Measurements from ENCODE around the gene DTD1. TPM values are rescaled to one million over a fixed set of nuclear protein-coding genes. Genes with fewer than 3 reads are reported as not detected.
A peak's percentile ranks its signal among the peaks of the same experiment; 100 is the strongest.
"Not testable (repeated sequence)": the region's sequence is repeated elsewhere in the genome, so short reads cannot be mapped to it uniquely, and the experiment has no call there.

Gene DTD1
- total RNA-seq, 1 donor from 2014 or later = 19.9 TPM

GRCh38 chr20:18781509-18781908 is 193.7 kb downstream of the DTD1 start:
- DNase-seq (no peak), ATAC-seq (no peak)
- Histone ChIP-seq H3K27me3 (no peaks in the 10 kb centered on the region), H3K4me3 (no peak overlapping the region), H3K36me3 (no peaks in the 10 kb centered on the region), H3K9me3 (no peaks in the 10 kb centered on the region), H3K4me1 (no peaks in the 10 kb centered on the region), H3K27ac (no peak overlapping the region)
- TF ChIP-seq CTCF (IDR thresholded peaks at IDR 0.05) = no peak
- intact Hi-C loops (cut with DNase I) = no loop called here

- ATAC-seq (no peak), DNase-seq (no peak)
- no peak for TF ChIP-seq CTCF (IDR thresholded peaks at IDR 0.05)
- Histone ChIP-seq H3K27me3 (no peaks in the 10 kb centered on the region), H3K4me1 (no peaks in the 10 kb centered on the region), H3K9me3 (no peaks in the 10 kb centered on the region), H3K27ac (no peak overlapping the region), H3K36me3 (no peaks in the 10 kb centered on the region), H3K4me3 (no peak overlapping the region)
- intact Hi-C loops (cut with DNase I) = no loop called here
Measured at GRCh38 chr20:18783385-18783959, 195.6 kb downstream of the DTD1 start.

GRCh38 chr20:18787046-18787445 is 199.2 kb downstream of the DTD1 start:
- DNase-seq; H3K9me3 ChIP-seq; H3K27ac ChIP-seq; H3K4me1 ChIP-seq; ATAC-seq; H3K27me3 ChIP-seq; H3K36me3 ChIP-seq; intact Hi-C loops (cut with DNase I); H3K4me3 ChIP-seq: not testable (repeated sequence)

GRCh38 chr20:18788021-18788420 is 200.2 kb downstream of the DTD1 start:
- no peak for ATAC-seq

GRCh38 chr20:18790787-18791186 is 202.9 kb downstream of the DTD1 start:
- no peaks in the 10 kb centered on the region for H3K4me1 ChIP-seq
- no peaks in the 10 kb centered on the region for H3K36me3 ChIP-seq
- intact Hi-C loops (cut with DNase I) = no loop called here
- H3K4me3 ChIP-seq = no peak overlapping the region
- no peak for TF ChIP-seq CTCF (IDR thresholded peaks at IDR 0.05)
- H3K9me3 ChIP-seq = no peaks in the 10 kb centered on the region
- no peak overlapping the region for H3K27ac ChIP-seq
- no peak for ATAC-seq
- no peaks in the 10 kb centered on the region for H3K27me3 ChIP-seq
- DNase-seq = no peak

More at GRCh38 chr20:18788021-18788420, 200.2 kb downstream of the DTD1 start:
- Histone ChIP-seq H3K36me3 (no peaks in the 10 kb centered on the region), H3K4me3 (no peak overlapping the region), H3K27ac (no peak overlapping the region), H3K9me3 (no peaks in the 10 kb centered on the region), H3K4me1 (no peaks in the 10 kb centered on the region), H3K27me3 (no peaks in the 10 kb centered on the region)
- no peak for TF ChIP-seq CTCF (IDR thresholded peaks at IDR 0.05)
- no peak for DNase-seq
- intact Hi-C loops (cut with DNase I) = no loop called here

GRCh38 chr20:18793625-18794427 is 206.0 kb downstream of the DTD1 start:
- Histone ChIP-seq H3K4me1 (no peaks in the 10 kb centered on the region), H3K4me3 (peak overlapping the region; percentile 86), H3K27ac (peak overlapping the region; percentile 94), H3K27me3 (no peaks in the 10 kb centered on the region), H3K9me3 (no peaks in the 10 kb centered on the region), H3K36me3 (no peaks in the 10 kb centered on the region)
- DNase-seq (peak; percentile 93), ATAC-seq (peak; percentile 99)
- TF ChIP-seq CTCF (IDR thresholded peaks at IDR 0.05) = no peak
- intact Hi-C loops (cut with DNase I) = no loop called here

Data from upper lobe of right lung (tissue), 1 donor.